Endothelial cell of umbilical vein (primary cell): Measurements from ENCODE around the gene RHAG.

Experiments
- EZH2 ChIP-seq: IDR thresholded peaks from 2 replicates; pipeline ENCODE4 v1.6.1; 2012; ENCODE audit warnings: borderline replicate concordance, low read depth, mild to moderate bottlenecking, moderate library complexity, low read length, inconsistent platforms; ENCODE audit not compliant: severe bottlenecking
- POLR2A ChIP-seq: IDR thresholded peaks from 2 replicates; pipeline ENCODE4 v1.6.1; 2012; ENCODE audit warnings: low read depth, mild to moderate bottlenecking, control low read depth, low read length
- POLR2AphosphoS5 ChIP-seq: IDR thresholded peaks from 2 replicates; pipeline ENCODE4 v1.6.1; 2012; ENCODE audit warnings: low read depth, mild to moderate bottlenecking, control low read depth, low read length, moderate library complexity; ENCODE audit not compliant: insufficient read depth
- TF ChIP-seq, protein P1 (sequence below), 2 donors: IDR thresholded peaks; 1 replicate in 1 of 2; 2 replicates in 1 of 2; pipeline ENCODE4 v1.5.1; 2011; ENCODE audit warnings: low read length in 2 of 2, mild to moderate bottlenecking in 2 of 2, moderate library complexity in 2 of 2, control low read depth in 1 of 2, inconsistent platforms in 1 of 2, low read depth in 1 of 2; ENCODE audit not compliant: insufficient read depth in 1 of 2; ENCODE audit errors: extremely low read depth in 1 of 2
- TF ChIP-seq, protein P2 (sequence below): IDR thresholded peaks from 2 replicates; pipeline ENCODE4 v1.6.1; 2011; ENCODE audit not compliant: insufficient read depth, insufficient read length

DNA sequence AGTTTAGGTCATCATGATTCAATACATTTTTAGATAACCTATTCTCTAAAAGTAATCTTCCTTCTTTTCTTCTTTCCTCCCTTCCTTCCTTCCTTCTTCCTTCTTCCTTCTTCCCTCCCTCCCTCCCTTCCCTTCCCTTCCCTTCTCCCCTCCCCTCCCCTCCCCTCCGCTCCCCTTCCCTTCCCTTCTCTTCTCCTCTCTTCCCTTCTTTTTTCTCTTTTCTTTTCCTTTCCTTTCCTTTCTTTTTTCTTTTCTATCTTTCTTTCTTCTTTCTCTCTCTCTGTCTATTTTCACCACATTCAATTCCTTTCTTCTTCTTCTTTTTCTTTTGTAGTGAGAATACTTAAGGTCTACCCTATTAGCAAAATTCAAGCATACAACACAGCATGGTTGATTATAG lies 17.3 kb upstream of the RHAG start:
- TF ChIP-seq, protein P1, sequence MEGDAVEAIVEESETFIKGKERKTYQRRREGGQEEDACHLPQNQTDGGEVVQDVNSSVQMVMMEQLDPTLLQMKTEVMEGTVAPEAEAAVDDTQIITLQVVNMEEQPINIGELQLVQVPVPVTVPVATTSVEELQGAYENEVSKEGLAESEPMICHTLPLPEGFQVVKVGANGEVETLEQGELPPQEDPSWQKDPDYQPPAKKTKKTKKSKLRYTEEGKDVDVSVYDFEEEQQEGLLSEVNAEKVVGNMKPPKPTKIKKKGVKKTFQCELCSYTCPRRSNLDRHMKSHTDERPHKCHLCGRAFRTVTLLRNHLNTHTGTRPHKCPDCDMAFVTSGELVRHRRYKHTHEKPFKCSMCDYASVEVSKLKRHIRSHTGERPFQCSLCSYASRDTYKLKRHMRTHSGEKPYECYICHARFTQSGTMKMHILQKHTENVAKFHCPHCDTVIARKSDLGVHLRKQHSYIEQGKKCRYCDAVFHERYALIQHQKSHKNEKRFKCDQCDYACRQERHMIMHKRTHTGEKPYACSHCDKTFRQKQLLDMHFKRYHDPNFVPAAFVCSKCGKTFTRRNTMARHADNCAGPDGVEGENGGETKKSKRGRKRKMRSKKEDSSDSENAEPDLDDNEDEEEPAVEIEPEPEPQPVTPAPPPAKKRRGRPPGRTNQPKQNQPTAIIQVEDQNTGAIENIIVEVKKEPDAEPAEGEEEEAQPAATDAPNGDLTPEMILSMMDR (IDR thresholded peaks at IDR 0.05; ENCODE audit: extremely low read depth in 1 of 2, insufficient read depth in 1 of 2, low read depth in 1 of 2, low read length in 2 of 2) = no peak
- TF ChIP-seq, protein P2, sequence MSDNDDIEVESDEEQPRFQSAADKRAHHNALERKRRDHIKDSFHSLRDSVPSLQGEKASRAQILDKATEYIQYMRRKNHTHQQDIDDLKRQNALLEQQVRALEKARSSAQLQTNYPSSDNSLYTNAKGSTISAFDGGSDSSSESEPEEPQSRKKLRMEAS = no peak
- no peak for TF ChIP-seq EZH2
- TF ChIP-seq POLR2AphosphoS5 = no peak
- TF ChIP-seq POLR2A = no peak
